Stimulated activated CD8-positive, alpha-beta memory T cell treated with anti-CD3 and anti-CD28 coated beads, Interleukin-15, amount 100 ng/mL, for 24 hours (primary cell): ENCODE data around the gene MAT2A.
"Not testable (repeated sequence)": the region's sequence is repeated elsewhere in the genome, so short reads cannot be mapped to it uniquely, and the experiment has no call there.

Experiments used
- DNase-seq: peaks from one replicate; pipeline ENCODE4 v3.0.0-alpha.2; 2020; ENCODE audit warnings: low read depth

The MAT2A gene

GRCh38 chr2:85524336-85524908 is 14.5 kb upstream of the MAT2A start:
- DNase-seq, result no peak

GRCh38 chr2:85525029-85525428 is 13.9 kb upstream of the MAT2A start:
- DNase-seq, result no peak

GRCh38 chr2:85525567-85525966 is 13.4 kb upstream of the MAT2A start:
- no peak for DNase-seq

GRCh38 chr2:85527787-85528186 is 11.2 kb upstream of the MAT2A start:
- no peak for DNase-seq

- no peak for DNase-seq
Measured at GRCh38 chr2:85528355-85528754, 10.6 kb upstream of the MAT2A start.

- DNase-seq, result no peak
Measured at GRCh38 chr2:85529809-85530208, 9.2 kb upstream of the MAT2A start.

GRCh38 chr2:85531589-85531988 is 7.4 kb upstream of the MAT2A start:
- no peak for DNase-seq

GRCh38 chr2:85534099-85534498 is 4.9 kb upstream of the MAT2A start:
- DNase-seq, result no peak

- DNase-seq, result no peak
Measured at GRCh38 chr2:85534881-85535280, 4.1 kb upstream of the MAT2A start.

- DNase-seq, result no peak
Measured at GRCh38 chr2:85536479-85536878, 2.5 kb upstream of the MAT2A start.

- no peak for DNase-seq
Measured at GRCh38 chr2:85537600-85538506, 1.1 kb upstream of the MAT2A start.

GRCh38 chr2:85539361-85540132 is 579 bp downstream of the MAT2A start:
- DNase-seq, result peak; percentile 61

- DNase-seq, result no peak
Measured at GRCh38 chr2:85540133-85540648, 1.2 kb downstream of the MAT2A start.

GRCh38 chr2:85541262-85541661 is 2.3 kb downstream of the MAT2A start:
- no peak for DNase-seq

- no peak for DNase-seq
Measured at GRCh38 chr2:85541753-85542457, 2.9 kb downstream of the MAT2A start.

- DNase-seq, result no peak
Measured at GRCh38 chr2:85542777-85543176, 3.8 kb downstream of the MAT2A start.

GRCh38 chr2:85544254-85544691 is 5.3 kb downstream of the MAT2A start:
- DNase-seq, result not testable (repeated sequence)

- DNase-seq, result not testable (repeated sequence)
Measured at GRCh38 chr2:85544915-85545779, 6.2 kb downstream of the MAT2A start.

GRCh38 chr2:85545780-85546240 is 6.8 kb downstream of the MAT2A start:
- DNase-seq, result no peak

GRCh38 chr2:85547089-85547858 is 8.3 kb downstream of the MAT2A start:
- no peak for DNase-seq
